ENCODE data around the gene SSU72. TPM values are rescaled to one million over a fixed set of nuclear protein-coding genes. Genes with fewer than 3 reads are reported as not detected.

Gene SSU72
- total RNA-seq, 1 experiment from 2014 or later = 179 TPM

DNA sequence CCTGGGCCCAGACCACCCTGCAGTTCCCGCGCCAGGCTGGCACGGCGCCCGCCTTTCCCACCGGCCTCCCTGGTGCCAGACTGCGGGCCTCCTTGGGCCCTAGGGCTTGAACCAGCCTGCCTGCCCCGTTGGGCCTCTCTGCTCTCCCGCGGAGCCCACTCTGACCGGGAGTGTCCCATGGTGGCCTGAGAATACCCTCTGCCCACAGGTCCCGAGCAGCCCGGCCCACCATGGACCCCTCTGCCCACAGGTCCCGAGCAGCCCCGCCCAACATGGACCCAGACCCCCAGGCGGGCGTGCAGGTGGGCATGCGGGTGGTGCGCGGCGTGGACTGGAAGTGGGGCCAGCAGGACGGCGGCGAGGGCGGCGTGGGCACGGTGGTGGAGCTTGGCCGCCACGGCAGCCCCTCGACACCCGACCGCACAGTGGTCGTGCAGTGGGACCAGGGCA lies 48.5 kb upstream of the SSU72 start:
- no peaks in the 10 kb centered on the region for H3K79me1 ChIP-seq (ENCODE audit: insufficient read depth, low read depth, low read length, poor library complexity, severe bottlenecking)
- no peaks in the 10 kb centered on the region for H3K9me3 Mint-ChIP-seq
- TF ChIP-seq, protein P1, sequence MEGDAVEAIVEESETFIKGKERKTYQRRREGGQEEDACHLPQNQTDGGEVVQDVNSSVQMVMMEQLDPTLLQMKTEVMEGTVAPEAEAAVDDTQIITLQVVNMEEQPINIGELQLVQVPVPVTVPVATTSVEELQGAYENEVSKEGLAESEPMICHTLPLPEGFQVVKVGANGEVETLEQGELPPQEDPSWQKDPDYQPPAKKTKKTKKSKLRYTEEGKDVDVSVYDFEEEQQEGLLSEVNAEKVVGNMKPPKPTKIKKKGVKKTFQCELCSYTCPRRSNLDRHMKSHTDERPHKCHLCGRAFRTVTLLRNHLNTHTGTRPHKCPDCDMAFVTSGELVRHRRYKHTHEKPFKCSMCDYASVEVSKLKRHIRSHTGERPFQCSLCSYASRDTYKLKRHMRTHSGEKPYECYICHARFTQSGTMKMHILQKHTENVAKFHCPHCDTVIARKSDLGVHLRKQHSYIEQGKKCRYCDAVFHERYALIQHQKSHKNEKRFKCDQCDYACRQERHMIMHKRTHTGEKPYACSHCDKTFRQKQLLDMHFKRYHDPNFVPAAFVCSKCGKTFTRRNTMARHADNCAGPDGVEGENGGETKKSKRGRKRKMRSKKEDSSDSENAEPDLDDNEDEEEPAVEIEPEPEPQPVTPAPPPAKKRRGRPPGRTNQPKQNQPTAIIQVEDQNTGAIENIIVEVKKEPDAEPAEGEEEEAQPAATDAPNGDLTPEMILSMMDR (conservative IDR thresholded peaks at IDR 0.05) = no peak
- peaks cover 0 to 2% (median 0%) of the 10 kb centered on the region in 3 experiments; a peak in 1 of 7 replicates for H3K36me3 Mint-ChIP-seq (ENCODE audit: insufficient read depth in 1 of 3, low read depth in 3 of 3)
- H3K27ac ChIP-seq (ENCODE audit: insufficient read length, low read depth, low read length) = no peak overlapping the region
- no peaks in the 10 kb centered on the region; the same call in 1 of the 2 replicates for H3K27me3 Mint-ChIP-seq (ENCODE audit: low read depth)
- H3T11ph ChIP-seq (ENCODE audit: low read length) = no peak overlapping the region
- H3K14ac ChIP-seq (ENCODE audit: insufficient read depth, low read length) = no peak overlapping the region
- no peak overlapping the region for H3K23ac ChIP-seq (ENCODE audit: insufficient read length, low read depth, low read length)
- H3K4ac ChIP-seq (ENCODE audit: low read depth, low read length) = no peak overlapping the region
- H3K4me2 ChIP-seq (ENCODE audit: insufficient read depth, insufficient read length, low read length) = no peak overlapping the region
- no peak for DNase-seq
- no peak overlapping the region for H3K18ac ChIP-seq (ENCODE audit: insufficient read length, low read depth, low read length)
- no CpG with 5 or more reads among the region's 33 CpGs for WGBS (ENCODE audit: extremely low coverage, insufficient read length, low lambda C conversion rate)
- H4K20me1 ChIP-seq (ENCODE audit: control insufficient read depth, insufficient read depth, insufficient read length) = no peaks in the 10 kb centered on the region
- H2BK120ac ChIP-seq (ENCODE audit: low read depth, low read length, poor library complexity, severe bottlenecking) = no peak overlapping the region
- no peak overlapping the region for H2BK15ac ChIP-seq (ENCODE audit: low read depth, low read length)
- no peak overlapping the region for H3K9ac ChIP-seq (ENCODE audit: extremely low read depth, insufficient read length, low read length)
- no peak overlapping the region for H4K5ac ChIP-seq (ENCODE audit: insufficient read length, low read depth, low read length)
- H3K4me1 ChIP-seq (ENCODE audit: insufficient read depth, low read length) = no peaks in the 10 kb centered on the region
- H2BK20ac ChIP-seq (ENCODE audit: low read depth, low read length, poor library complexity, severe bottlenecking) = no peak overlapping the region
- H2AFZ ChIP-seq (ENCODE audit: low read length) = no peak overlapping the region
- H2AK5ac ChIP-seq (ENCODE audit: insufficient read length, low read length) = no peak overlapping the region
- H3K56ac ChIP-seq (ENCODE audit: insufficient read length, low read depth, low read length) = no peak overlapping the region
- no peaks in the 10 kb centered on the region for H3K9me3 ChIP-seq (ENCODE audit: control insufficient read depth, low read depth, low read length)
- H2BK12ac ChIP-seq (ENCODE audit: insufficient read length, low read depth, low read length) = no peak overlapping the region
- H3K4me1 Mint-ChIP-seq = no peaks in the 10 kb centered on the region
- H3K4me3 Mint-ChIP-seq = no peak overlapping the region
- no peak overlapping the region for H3K27ac Mint-ChIP-seq
- H4K91ac ChIP-seq (ENCODE audit: insufficient read length, low read depth, low read length) = no peak overlapping the region
- no peaks in the 10 kb centered on the region for H3K27me3 ChIP-seq (ENCODE audit: insufficient read depth, low read length)
- H3K79me2 ChIP-seq (ENCODE audit: insufficient read depth, low read length) = no peaks in the 10 kb centered on the region
- no peak overlapping the region for H2BK5ac ChIP-seq (ENCODE audit: insufficient read length, low read length)
- H4K8ac ChIP-seq (replicated peaks; ENCODE audit: insufficient read length, low read depth, low read length) = no peak overlapping the region
- no peaks in the 10 kb centered on the region for H3K23me2 ChIP-seq (ENCODE audit: insufficient read length, low read depth, low read length, poor library complexity, severe bottlenecking)
